Measurements from ENCODE around the gene HSD17B2.
"Not testable (repeated sequence)": the region's sequence is repeated elsewhere in the genome, so short reads cannot be mapped to it uniquely, and the experiment has no call there.

Gene HSD17B2

GRCh38 chr16:82082097-82082496, 47.0 kb downstream of the HSD17B2 start:
- DNase-seq (ENCODE audit: low spot score) = no peak

GRCh38 chr16:82082543-82083244, 47.6 kb downstream of the HSD17B2 start:
- DNase-seq (ENCODE audit: low spot score) = peak; percentile 50

GRCh38 chr16:82083710-82084353, 48.8 kb downstream of the HSD17B2 start:
- no peak for DNase-seq (ENCODE audit: low spot score)

GRCh38 chr16:82085011-82085779, 50.1 kb downstream of the HSD17B2 start:
- DNase-seq (ENCODE audit: low spot score) = no peak

GRCh38 chr16:82088483-82088882, 53.4 kb downstream of the HSD17B2 start:
- DNase-seq (ENCODE audit: low spot score) = no peak

- DNase-seq (ENCODE audit: low spot score) = no peak
These were observed 56.2 kb downstream of the HSD17B2 start for GRCh38 chr16:82091241-82091640.

- DNase-seq (ENCODE audit: low spot score) = no peak
These were observed 57.7 kb downstream of the HSD17B2 start for GRCh38 chr16:82092711-82093110.

GRCh38 chr16:82093666-82094300, 58.7 kb downstream of the HSD17B2 start:
- no peak for DNase-seq (ENCODE audit: low spot score)

- DNase-seq (ENCODE audit: low spot score) = no peak
These were observed 60.0 kb downstream of the HSD17B2 start for GRCh38 chr16:82094942-82095540.

GRCh38 chr16:82096641-82097040, 61.6 kb downstream of the HSD17B2 start:
- DNase-seq (ENCODE audit: low spot score) = no peak

- no peak for DNase-seq (ENCODE audit: low spot score)
These were observed 70.1 kb downstream of the HSD17B2 start for GRCh38 chr16:82105107-82105506.

- DNase-seq (ENCODE audit: low spot score) = no peak
These were observed 73.0 kb downstream of the HSD17B2 start for GRCh38 chr16:82108100-82108499.

GRCh38 chr16:82108774-82109173, 73.7 kb downstream of the HSD17B2 start:
- DNase-seq (ENCODE audit: low spot score) = no peak

- DNase-seq (ENCODE audit: low spot score) = not testable (repeated sequence)
These were observed 74.2 kb downstream of the HSD17B2 start for GRCh38 chr16:82109266-82109665.

GRCh38 chr16:82111944-82112343, 76.9 kb downstream of the HSD17B2 start:
- DNase-seq (ENCODE audit: low spot score) = no peak

GRCh38 chr16:82113741-82114140, 78.7 kb downstream of the HSD17B2 start:
- no peak for DNase-seq (ENCODE audit: low spot score)

- DNase-seq (ENCODE audit: low spot score) = no peak
These were observed 81.5 kb downstream of the HSD17B2 start for GRCh38 chr16:82116535-82116934.

GRCh38 chr16:82118749-82119148, 83.7 kb downstream of the HSD17B2 start:
- DNase-seq (ENCODE audit: low spot score) = no peak

GRCh38 chr16:82119405-82119804, 84.4 kb downstream of the HSD17B2 start:
- no peak for DNase-seq (ENCODE audit: low spot score)

GRCh38 chr16:82124651-82125050, 89.6 kb downstream of the HSD17B2 start:
- DNase-seq (ENCODE audit: low spot score) = no peak

- DNase-seq (ENCODE audit: low spot score) = no peak
These were observed 94.8 kb downstream of the HSD17B2 start for GRCh38 chr16:82129881-82130280.

- DNase-seq (ENCODE audit: low spot score) = peak; percentile 50
These were observed 98.7 kb downstream of the HSD17B2 start for GRCh38 chr16:82133798-82134197.
